Anterior cingulate cortex (tissue), 58 donors: Measurements from ENCODE around the gene ERFL.

ENCODE experiments used
- DNase-seq, 58 donors: peaks; one replicate each; lab custom pipeline; 2025; lab: John Stamatoyannopoulos, UW

Gene ERFL

GRCh38 chr19:41928221-41928683 is at the start of gene ERFL:
ERFL (minus strand) TSS chr19:41928449; CDS start chr19:41912919, 15,530 bp downstream.
- no peak for DNase-seq

DNA sequence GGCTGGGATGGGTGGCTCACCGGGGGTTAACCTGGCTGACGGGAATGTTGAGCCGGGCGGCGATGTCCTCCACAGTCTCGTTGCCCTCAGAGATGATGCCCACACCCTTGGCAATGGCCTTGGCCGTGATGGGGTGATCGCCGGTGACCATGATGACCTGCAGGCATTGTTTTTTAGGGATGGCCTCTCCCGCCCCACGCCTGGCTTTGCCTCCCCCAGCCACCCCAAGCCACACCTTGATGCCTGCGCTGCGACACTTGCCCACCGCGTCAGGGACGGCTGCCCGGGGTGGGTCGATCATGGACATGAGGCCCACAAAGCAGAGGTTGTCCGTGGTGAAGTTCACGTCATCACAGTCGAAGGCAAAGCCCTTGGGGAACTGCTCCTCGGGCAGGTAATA is 49.7 kb upstream of the ERFL start:
- no peak for DNase-seq

- DNase-seq, result no peak
These were observed 46.4 kb upstream of the ERFL start for GRCh38 chr19:41974652-41975051.

DNA sequence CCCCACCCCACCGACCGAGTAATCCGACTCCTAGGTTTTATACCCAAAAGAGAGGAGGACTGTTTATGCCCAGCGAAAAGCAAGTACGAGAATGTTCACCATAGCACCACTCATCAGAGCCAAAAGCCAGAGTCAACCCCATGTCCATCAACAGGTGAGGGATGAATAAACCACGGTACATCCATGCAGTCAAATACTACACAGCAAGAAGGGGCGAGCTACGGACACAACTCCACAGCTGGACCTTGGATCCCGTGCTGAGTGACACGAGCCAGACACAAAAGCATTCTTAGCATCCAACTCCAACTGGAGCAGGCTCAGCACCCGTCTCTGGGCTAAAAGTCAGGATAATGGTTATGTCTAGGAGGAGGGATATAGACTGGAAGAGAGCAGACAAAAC is 43.1 kb upstream of the ERFL start:
- no peak for DNase-seq

DNA sequence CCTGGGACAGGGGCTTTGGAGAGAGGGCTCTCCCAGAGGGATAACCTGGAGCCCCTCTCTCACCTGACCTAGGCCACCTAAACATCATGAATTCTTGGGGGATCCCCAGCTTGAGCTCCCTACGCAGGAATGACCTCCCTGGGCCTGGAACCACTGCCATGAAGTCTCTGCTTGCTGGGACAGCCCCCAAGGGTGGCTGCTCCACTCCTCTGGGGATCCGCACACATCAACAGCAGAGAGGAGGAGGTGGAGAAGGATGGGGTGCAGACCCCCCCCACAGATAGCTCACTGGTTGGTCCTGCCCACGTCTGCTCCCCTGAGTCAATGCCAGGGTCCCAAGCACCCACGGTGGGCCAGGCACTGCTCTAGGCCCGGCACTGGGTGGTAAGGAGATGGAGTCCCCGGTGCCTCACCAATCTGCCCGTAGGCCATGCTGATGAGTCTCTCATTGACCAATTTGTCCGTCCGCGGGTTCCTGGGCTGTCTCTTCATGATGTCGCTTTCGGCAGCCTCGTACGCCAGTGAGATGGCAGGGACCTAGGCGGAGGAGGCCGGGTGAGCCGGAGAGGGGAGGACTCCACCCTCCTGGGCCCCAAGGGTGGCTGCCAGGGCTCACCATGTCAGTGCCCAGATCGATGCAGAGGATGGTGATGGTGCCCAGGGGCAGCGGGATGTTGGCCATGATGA is 41.7 kb upstream of the ERFL start:
- no peak for DNase-seq

DNA sequence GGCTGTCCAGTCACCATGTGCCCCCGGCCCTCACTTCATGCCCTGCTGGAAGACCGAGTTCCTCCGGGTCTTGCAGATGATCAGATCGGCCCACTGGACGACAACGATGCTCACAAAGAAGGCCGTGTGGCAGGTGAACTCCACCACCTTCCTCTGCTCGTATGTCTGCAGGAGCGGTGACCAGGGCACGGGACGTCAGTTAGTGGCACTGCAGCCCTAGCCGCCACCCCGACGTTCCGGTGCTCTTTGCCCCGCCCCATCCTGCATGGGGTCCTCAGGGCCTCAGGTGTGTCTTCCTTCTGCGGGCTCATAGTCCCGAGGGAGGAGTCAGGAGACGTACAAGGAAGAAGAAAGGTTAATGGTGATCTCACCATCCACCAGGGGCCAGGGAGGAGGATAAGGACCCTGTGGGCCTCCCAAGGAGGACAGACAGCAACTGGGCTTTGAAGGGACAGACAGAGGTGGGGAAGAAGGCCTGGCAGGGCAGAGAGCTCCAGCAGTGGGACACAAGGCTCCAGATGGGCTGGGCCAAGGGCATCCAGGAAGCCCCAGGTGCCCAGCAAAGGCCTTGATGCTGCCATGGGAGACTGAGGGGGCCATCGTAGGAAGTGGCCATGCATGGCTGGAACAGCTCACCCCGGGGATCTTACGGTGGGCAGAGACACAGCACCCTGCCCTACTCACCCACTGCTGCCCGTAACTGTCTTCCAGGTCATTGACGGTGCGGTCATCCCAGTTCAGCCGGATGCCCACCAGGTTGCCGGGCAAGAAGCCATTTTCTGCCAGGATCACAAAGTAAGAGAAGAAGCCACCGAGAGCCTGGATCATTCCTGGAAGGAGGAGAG is 40.7 kb upstream of the ERFL start:
- no peak for DNase-seq

DNA sequence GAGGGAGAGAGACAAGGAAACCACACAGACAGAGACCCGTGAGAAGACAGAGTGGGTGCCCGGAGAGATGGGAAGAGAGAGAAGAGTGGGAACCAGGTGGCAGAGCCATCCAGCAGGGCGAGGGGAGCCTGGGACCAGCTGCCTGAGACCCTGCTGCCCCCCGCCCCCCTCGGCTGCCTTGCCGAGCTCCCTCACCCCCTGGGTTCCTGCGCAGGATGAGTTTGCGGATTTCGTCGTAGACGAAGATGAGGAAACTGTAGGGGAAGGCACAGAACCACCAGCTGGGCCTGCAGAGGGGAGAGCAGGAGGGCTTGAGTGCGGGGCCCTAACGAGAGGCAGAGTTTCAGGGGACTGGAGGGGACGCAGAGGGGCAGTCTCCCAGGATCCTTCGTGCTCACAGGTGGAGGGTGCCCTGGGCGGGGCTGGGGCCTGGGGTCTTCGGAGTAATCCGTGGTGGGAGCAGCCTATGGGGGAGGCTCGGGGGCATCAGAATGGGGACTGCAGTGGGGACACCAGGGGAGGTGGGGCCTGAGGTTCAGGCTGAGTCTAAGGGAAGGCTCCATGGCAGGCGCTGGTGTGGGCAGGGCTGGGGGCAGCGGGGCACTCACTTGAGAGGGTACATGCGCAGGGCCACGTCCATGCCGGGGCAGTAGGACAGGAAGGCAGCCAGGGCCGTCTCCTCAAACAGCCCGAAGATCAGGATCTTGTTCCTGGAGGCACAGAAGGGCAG is 39.0 kb upstream of the ERFL start:
- no peak for DNase-seq

GRCh38 chr19:41965106-41965505 is 36.9 kb upstream of the ERFL start:
- DNase-seq, result no peak

DNA sequence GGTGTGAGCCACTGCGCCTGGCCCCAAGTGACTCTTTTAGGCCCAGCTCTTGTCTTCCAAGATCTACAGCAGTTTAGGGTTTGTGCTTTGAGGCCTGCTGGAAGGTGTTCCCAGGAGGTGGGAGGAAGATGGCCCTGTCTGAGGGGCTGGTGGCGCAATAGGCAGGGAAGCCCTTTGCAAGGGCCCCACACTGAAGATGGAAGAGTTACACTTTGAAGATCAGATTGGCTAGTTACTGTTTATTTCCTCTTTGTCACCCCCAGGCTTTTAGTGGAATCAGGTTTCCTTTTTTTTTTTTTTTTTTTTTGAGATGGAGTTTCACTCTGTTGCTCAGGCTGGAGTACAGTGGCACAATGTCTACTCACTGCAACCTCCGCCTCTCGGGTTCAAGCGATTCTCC is 32.7 kb upstream of the ERFL start:
- no peak for DNase-seq

DNA sequence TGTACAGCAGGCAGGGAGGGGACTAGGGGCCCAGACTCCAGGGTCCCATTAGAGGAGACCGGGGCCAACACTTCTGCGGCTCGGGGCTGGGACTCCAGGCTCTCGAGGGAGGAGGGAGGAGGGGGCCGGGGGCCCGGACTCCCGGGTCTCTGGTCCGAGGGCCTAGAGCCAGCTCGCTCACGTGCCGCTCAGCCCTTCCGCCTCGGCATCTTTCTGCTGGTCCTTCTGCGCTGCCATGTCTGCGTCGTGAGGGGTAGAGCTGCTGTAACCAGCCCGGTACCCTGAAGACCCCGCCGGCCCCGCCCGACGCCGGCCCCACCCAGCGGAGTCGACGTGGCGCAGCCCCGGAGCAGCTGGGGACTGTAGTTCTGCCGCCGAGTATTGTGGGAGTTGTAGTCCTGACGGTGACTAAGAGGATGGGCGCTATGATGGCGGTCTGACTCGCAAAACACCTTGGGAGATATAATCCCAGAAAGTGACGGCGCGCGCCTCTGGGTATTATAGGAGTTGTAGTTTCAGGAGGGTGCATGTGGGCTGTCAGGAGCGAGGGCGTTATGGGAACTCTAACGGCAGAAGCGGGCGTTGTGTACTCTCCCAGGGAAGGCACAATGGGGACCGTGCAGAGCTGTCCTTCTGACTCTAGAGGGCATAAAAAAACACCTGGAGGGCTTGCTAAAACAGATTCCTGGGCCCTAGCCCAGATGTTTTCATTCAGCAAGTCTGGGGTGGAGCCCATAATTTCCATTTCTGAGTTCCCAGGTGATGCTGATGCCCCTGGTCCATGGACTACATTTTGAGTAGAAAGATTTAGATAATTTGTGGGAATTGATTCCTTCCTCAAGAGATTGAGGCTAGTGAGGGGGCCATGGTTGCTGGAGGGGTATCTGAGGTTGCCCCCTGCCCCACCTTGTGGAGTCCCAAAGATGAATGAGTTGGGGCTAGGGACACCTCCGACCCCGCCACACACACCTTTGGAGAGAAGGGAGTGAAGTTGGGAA is 31.1 kb upstream of the ERFL start, which contains the start of gene RABAC1:
RABAC1 (minus strand) TSS at position 266 of the 998 bp plus-strand sequence; CDS start at position 237, 29 bp downstream.
- DNase-seq, result peak; percentile 49 to 95 (median 85)

DNA sequence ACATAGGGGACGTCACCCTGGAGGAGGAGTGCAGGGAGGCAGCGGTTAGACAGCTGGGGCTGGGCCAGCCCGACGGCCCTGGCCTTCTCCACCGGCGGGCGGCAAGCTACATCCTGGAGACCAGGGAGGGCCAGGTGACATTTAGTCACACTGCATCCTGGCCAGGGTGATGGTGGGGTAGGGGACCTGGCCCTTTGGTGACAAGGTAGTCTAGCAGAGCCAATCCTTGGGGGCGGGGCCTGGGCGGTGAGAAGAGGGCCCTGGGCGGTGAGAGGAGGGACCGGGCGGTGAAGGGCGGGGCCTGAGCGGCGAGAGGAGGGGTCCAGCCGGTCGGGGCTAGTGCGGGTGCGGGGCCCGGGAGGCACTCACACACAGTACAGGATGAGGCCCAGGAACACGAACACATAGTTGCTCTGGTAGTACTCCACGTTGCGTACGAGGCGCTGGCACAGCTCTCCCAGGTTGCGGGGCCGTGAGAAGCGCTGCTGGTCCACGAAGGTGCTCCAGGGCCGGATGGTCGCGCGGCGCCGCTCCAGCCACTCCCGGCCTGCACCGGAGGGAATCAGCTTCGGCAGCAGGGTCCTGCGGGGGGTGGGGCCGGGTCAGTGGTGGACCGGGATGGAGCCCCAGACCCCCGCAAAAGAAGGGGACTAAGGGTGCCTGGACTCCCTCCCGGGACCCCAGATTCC is 30.3 kb upstream of the ERFL start:
- DNase-seq, result peak in 52 of 58 donors; percentile 1 to 68 (median 29)

- DNase-seq, result peak in 45 of 58 donors; percentile 2 to 80 (median 23)
These were observed 29.7 kb upstream of the ERFL start for GRCh38 chr19:41957838-41958366.

DNA sequence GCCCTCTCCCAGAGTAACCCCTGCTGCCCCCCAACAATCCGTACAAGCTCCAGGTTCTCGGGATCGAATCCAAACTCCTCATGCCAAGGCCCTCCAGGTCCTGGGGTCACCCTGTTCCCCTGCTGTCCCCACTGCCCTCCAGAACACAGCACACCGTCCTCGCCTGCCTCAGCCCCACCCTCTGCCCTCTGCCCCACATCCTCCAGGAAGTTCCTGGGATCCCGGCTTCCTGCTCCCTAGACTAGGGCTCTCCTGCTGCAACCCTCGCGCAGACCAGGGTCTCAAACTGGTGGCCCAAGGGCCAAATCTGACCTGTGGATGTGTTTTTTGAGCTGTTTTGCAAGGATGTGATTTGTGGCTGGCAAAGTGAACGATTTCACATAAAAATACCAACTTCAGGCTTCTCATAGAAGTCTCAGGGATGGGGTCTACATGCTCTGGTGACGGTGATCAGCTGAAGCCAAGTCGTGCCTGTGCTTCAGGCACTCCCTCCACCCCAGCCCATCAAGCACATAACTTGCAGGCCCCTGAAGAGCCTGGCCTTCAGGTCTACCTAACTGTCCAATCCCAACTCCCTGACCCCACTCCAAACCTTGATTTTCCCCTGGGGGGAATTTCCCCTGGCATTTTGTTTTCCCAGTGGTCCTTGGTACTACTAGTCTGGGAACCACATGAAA is 29.1 kb upstream of the ERFL start:
- DNase-seq, result no peak

GRCh38 chr19:41956621-41957020 is 28.4 kb upstream of the ERFL start:
- DNase-seq, result no peak

DNA sequence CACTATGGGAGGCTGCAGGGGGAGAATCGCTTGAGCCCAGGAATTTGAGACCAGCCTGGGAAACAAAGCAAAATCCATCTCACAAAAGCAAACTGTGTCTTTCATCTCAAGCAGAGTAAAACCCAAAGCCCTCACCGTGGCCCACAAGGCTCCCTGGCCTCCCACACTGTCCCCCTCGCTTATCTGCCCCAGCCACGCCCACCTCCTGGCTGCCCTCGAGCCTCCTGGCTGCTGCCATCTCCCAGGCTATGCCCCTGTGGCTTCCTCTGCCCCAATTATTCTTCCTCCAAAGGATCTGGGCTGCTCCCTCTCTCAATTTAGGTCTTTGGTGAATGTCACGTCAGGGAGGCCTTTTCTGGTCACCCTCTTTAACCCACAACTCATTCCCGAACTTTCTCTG is 27.3 kb upstream of the ERFL start:
- no peak for DNase-seq

GRCh38 chr19:41951686-41952172 is 23.5 kb upstream of the ERFL start:
- peak in 53 of 58 donors; percentile 1 to 85 (median 50) for DNase-seq

DNA sequence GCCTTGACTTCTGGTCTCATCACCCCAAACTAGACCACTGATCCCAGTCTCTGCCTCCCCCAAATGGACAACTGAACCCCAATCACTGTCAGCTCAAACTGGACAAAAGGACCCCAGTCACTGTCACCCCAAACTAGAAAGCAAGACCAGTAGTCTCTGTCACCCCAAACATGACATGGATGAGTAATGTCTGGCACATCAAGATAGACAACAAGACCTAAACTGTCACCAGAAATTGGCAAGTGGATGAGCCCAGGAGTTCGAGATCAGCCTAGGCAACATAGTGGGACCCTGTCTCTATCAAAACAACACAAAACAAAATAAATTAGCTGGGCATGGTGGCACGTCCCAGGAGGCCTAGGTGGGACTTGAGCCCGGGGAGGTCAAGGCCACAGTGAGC is 18.8 kb upstream of the ERFL start:
- DNase-seq, result no peak
